Stimulated activated CD4-positive, alpha-beta T cell treated with anti-CD3 and anti-CD28 coated beads, TNF-alpha, amount 100 ng/mL, for 4 hours (primary cell): ENCODE data around the gene C2CD2.

Experiments used
- DNase-seq, 3 experiments: peaks; one replicate each; pipeline ENCODE4 v3.0.0-alpha.2; 2020; ENCODE audit warnings: low read depth in 3 of 3

Gene C2CD2

GRCh38 chr21:41913230-41913629 lies 40.6 kb downstream of the C2CD2 start:
- no peak for DNase-seq

GRCh38 chr21:41908829-41909228 lies 45.0 kb downstream of the C2CD2 start:
- DNase-seq = no peak

- DNase-seq = no peak
Measured at GRCh38 chr21:41907496-41908258, 46.1 kb downstream of the C2CD2 start.

- no peak for DNase-seq
Measured at GRCh38 chr21:41906770-41907169, 47.0 kb downstream of the C2CD2 start.

- DNase-seq = no peak
Measured at GRCh38 chr21:41903559-41904351, 50.1 kb downstream of the C2CD2 start.

- DNase-seq = no peak
Measured at GRCh38 chr21:41902946-41903345, 50.9 kb downstream of the C2CD2 start.

GRCh38 chr21:41901782-41902181 lies 52.0 kb downstream of the C2CD2 start:
- no peak for DNase-seq

GRCh38 chr21:41901099-41901498 lies 52.7 kb downstream of the C2CD2 start:
- DNase-seq = no peak

DNA sequence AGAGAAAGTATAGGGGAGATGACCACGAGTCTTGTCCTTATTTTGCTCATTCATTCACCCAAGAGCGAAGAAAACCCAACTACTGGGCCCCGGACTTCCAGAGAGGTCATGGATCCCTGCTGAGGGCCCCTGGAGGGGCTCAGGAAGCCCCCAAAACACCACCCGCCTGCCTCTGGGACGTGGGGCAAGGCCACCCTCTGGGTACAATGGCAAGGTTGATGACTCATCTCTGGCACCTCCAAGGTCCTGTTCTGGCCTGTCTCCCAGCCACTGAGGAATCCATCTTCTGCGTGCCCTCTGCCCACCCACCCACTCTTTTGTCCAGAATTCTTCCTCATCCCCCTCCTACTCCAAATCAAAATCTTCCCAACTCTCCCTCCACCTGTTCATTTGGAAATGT lies 53.4 kb downstream of the C2CD2 start:
- DNase-seq = no peak

- DNase-seq = no peak
Measured at GRCh38 chr21:41899426-41900202, 54.2 kb downstream of the C2CD2 start.

DNA sequence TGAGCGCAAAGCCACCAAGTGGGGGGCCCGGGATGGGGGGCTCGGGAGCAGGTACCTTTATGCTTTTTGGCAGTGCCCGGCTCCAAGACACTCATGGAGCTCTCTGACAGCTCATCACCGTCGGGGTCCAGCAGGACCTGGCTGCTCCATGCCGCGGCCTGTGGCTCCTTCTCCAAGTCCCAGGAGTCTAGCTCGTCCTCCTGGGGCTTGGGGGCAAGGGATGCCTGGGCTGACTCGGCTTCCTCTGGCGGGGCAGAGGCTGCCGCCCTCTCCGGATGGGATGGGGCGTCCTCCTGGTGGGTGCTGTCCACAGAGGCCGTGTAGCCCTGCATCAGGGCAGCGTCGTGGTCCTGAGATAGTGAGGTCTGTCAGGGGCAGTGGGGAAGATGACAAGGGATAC lies 54.8 kb downstream of the C2CD2 start:
- DNase-seq = no peak

GRCh38 chr21:41897700-41898099 lies 56.1 kb downstream of the C2CD2 start:
- DNase-seq = no peak

DNA sequence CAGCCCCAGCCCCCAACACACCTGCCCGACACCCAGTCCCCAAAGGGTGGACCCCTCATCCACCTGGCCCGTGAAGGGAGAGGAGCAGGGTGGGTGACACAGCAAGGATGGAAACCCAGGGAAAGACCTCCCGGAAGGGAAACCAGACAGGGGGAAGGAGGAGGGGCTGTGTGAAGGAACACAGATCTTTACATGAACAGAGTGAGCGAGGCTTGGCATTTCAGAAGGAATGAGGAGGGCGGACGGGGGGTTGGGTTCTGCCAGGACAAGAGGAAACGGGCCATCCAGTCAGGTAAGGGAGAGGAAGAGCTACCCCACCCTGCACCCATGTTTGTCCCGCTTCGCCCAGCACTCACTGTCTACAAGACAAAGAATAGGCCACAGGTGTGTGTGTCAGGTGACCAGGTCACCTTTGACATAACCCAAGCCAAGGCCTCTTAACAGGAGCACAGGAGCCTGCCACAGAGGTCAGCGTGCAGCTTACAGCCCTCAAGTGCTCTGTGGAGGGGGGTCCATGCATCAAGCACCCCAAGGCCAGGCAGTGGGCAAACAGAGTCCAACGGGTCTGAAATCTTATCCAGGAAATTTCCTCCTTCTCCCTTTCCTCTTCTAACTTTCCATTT lies 56.7 kb downstream of the C2CD2 start:
- DNase-seq = no peak

GRCh38 chr21:41895643-41896493 lies 58.0 kb downstream of the C2CD2 start:
- peak in 2 of 3 experiments; percentile 30 to 32 for DNase-seq

DNA sequence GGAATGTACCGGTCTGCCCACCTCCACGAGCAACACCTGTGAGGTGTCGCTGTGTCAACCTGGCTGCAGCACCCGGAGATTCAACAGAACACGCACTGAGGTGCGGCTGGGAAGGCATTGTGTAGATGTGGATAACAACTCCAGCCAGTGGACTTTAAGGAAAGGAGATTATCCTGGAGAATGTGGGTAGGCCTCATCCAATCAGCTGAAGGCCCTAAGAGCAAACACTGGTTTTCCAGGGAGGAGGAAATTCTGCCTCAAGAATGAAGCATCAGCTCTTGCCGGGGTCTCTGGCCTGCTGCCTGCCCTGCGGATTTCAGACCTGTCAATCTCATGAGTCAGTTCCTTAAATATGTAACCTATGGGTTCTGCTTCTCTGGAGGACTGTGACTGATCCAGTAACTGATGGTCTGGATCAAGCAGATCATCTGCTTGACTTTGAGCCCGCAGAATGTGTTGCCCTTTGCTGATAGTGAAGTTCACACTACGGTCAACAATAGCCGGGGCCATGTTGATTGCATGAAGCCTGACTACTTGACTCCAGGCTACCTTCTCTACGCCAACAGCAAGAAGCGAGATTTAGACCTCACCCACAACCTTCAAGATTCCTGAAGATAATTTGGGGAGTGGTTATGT lies 58.8 kb downstream of the C2CD2 start:
- no peak for DNase-seq

DNA sequence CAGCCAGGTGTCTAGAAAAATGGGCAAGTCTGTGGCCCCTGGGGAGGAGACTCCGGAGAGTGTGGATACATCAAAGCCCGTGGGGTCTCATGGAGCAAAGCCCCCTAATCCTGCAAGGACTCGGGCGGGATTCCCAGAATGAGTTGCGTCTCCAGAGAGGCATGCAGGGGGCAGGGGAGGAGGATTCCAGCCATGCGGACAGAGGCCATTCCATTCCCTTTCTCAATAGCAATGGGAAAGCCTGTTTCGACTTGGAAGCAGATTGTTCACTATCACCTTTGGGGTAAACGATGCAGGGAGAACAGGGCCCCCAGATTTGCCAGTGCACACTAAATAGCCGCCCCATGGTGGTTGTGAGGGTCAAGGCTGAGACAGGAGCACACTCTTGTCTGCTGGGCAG lies 59.3 kb downstream of the C2CD2 start:
- no peak for DNase-seq

DNA sequence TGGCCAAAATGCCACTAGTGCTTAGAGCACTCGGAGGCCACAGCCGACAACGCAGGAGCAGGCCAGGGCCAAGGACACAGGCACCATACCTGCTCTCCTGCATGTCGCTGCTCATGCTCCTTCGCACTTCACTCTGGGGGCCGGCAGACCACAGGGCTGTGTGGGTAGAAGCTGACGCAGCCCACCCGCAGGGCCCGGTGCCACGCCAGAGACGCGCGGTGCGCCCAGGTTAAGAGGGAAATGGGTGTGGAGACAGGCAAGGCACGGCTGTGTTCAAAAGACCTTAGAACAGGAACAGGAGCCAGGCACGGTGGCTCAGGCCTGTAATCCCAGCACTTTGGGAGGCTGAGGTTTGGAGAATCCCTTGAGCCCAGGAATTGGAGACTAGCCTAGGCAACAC lies 61.1 kb downstream of the C2CD2 start:
- no peak for DNase-seq

DNA sequence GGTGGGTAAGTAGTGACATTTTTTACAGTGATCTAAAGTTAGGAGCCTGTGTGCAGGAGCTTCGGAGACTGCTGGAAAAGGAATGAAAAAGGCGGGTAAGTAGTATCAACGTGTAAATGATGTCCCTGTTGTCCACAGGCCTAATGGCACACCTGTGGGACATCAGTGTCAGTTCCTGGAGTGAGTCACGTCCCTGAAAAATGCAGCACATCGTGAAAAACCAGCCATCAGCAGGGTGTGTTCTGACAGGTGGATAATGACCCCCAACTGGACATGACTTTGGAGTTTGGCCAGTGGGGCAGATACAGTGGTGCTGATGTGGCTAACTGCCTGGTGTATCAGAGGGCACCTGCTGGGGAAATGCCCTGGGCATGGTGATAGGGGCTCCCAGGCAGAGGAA lies 62.7 kb downstream of the C2CD2 start:
- DNase-seq = no peak

GRCh38 chr21:41890355-41890754 lies 63.5 kb downstream of the C2CD2 start:
- no peak for DNase-seq

DNA sequence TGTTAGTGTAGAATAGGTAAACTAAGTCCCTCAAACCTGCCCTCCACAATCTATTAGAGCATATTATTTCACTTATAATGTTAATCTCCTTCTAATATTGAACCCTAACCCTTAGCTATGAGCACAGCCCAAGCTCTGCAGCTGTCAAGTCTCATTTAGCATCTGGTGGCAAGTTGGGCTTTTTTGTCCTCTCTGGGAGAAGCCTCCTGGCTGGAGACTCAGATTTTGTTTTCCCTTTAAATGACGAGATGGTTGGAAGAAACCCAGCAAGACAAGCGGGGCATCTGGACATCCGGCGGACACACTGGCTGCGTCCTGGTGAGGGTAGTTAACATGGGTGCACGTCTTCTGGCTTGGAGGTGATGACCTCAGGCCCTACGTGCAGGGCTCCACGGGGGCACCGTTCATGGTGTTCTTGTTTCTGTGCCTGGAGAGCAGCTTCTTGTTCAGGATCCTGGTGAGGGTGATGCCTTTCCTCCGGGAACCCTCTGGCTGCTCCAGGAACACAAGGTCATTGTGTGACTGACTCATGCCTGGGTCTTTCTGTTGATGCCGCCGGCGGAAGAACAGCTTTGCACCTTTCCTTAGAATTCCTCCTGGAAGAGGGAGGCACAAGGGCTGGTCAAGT lies 65.0 kb downstream of the C2CD2 start:
- no peak for DNase-seq
